ENCODE measurements around the gene ZNRF3. TPM values are rescaled to one million over a fixed set of nuclear protein-coding genes. Genes with fewer than 3 reads are reported as not detected.
"Not testable (repeated sequence)": the region's sequence is repeated elsewhere in the genome, so short reads cannot be mapped to it uniquely, and the experiment has no call there.

Gene ZNRF3
- polyA plus RNA-seq, 1 donor, result 30.5 TPM

DNA sequence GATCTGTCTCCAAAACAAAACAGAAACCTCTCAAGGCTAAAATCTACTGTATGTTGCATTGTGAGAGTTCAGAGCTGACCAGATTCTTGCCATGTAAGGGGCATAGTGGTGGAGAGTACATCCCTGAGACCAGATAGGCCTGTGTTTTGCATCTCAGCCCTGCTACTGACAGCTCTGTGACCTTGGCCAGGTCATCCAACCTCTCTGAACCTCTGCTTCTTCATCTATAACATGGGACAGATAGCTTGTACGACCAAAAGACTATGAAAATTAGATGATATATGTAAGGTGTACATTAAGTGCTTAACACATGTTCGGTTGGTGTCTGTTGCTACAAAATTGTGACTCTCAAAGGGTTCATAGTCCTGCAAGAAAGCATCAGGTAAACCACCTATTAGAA, 22.9 kb downstream of the ZNRF3 start:
- no peak for DNase-seq

- DNase-seq, result no peak
Observed at GRCh38 chr22:28907311-28908008, 24.1 kb downstream of the ZNRF3 start.

DNA sequence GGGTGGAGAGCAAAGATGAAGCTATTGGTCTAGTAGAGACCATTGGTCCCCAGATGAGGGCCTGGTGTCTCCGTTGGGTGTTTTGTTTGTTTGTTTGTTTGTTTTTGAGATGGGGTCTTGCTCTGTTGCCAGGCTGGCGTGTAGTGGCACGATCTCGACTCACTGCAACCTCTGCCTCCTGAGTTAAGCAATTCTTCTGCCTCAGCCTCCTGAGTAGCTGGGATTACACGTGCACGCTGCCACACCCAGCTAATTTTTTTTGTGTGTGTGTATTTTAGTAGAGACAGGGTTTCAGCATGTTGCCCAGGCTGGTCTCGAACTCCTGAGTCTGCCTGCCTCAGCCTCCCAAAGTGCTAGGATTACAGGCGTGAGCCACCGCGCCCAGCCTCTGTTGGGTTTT, 25.4 kb downstream of the ZNRF3 start:
- DNase-seq, result not testable (repeated sequence)

- no peak for DNase-seq
Observed at GRCh38 chr22:28909375-28909774, 26.0 kb downstream of the ZNRF3 start.

- DNase-seq, result no peak
Observed at GRCh38 chr22:28910569-28911303, 27.4 kb downstream of the ZNRF3 start.

DNA sequence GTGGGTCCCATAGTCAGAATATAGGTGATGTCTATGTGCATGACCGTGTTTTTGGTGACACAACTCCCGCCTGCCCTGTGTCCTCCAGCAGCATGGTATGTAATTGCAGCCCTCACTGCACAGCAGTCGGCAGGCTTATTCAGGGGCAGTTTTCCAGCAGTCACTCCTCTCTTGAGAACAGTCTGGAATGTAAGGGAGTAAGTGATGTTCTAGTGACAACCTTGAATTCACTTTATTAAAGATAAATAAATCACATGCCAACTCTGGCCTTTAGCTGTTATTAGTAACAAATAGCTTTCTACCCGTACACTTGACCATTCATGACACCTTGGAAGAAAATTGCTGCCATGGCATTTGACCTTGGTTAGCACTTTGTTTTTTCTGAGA, 27.9 kb downstream of the ZNRF3 start:
- DNase-seq, result no peak

- no peak for DNase-seq
Observed at GRCh38 chr22:28911777-28912669, 28.7 kb downstream of the ZNRF3 start.

- DNase-seq, result no peak
Observed at GRCh38 chr22:28914201-28914600, 30.8 kb downstream of the ZNRF3 start.

DNA sequence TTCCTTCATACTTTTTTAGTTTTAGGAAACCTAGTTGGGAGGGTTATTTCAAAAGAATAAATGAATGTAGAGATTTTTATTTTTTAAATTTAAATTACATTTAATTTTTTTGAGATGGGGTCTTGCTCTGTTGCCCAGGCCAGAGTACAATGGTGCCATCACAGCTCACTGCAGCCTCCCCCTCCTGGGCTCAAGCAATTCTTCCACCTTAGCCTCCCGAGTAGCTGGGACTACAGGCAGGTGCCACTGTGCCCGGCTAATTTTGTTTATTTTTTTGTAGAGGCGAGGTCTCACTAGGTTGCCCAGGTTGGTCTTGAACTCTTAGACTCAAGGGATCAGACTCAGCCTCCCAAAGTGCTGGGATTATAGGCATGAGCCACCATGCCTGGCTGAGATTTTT, 32.6 kb downstream of the ZNRF3 start:
- no peak for DNase-seq

GRCh38 chr22:28917747-28918549, 34.6 kb downstream of the ZNRF3 start:
- DNase-seq, result peak; percentile 93

DNA sequence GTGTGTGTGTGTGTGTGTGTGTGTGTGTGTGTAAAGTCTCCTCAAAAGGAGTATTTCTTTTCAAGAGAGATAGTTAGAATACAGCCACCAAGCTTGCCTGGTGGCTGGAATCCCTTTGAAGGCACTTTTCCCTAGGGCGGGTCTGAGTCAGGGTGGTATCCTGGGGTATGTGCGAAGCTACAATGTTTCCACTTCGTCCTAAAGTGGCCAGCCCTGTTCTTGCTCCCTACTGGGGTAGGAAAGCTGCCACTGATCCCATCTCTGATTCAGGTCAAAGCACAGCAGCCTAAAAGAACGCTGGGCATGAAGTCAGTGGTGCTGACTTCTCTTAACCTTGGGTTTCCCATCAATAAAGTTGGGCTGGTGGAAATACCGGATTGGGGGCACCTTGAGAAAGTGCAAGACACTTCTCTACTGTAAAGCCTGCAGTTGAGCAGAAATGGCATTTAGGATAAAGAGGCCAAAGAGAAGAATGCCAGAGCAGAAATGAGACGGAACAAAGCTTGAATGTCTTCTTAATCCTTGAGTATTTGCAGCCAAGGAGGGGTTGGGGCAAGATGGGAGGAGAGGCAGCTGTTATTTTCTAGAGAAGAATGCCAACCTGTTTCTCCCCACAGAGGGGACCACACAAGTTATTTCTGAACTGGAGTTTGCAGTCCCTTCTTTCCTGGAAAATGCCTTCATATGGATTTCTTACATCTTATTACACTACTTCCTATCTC, 35.3 kb downstream of the ZNRF3 start:
- no peak for DNase-seq

GRCh38 chr22:28920757-28921584, 37.6 kb downstream of the ZNRF3 start:
- no peak for DNase-seq

DNA sequence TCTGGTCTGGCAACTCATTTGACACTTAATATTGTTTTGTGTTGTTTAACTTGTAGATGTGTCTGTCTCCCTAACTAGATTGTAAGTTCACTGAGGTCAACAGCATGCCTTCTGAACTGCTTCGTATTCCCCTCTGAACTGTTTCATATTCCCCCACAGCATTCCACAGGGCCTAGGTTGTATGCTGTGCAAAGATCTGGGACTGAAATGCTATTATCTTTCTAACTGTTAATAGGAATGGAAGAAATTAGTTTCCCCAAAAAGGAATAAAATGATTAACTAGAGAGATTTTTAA, 38.2 kb downstream of the ZNRF3 start:
- no peak for DNase-seq

DNA sequence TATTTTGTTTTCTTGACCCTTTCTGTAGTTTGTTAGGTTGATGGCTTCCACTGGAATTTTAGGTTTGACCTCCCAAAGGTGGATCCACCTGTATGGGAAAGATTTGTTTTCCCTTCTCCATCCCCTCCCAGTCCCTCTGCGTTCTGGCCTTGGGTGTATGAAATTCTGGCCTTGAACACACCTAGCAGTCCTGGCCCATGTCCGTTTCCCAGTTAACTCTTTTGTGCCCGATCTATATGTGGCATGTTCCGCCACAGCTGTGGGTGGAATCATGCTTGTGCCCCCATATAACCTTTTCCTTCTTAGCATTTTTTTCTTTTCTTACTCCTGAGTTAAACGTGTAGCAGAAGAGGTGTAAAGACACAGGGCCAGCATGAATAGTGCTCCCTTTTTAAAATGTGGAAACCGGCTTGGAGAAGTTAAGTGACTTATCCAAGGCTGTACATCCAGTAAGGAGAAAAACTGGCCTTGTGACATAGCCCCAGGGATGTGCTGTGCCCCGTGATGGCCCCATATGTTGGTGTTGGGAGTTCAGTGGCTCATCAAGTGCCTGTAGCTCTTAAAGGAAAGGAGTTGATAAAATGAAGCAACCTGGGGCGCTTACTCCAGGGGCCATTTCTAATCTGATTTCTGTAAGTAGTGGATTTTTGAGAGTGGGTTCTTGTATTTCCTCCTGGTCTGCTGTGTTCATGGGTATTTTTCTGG, 39.3 kb downstream of the ZNRF3 start:
- DNase-seq, result no peak

DNA sequence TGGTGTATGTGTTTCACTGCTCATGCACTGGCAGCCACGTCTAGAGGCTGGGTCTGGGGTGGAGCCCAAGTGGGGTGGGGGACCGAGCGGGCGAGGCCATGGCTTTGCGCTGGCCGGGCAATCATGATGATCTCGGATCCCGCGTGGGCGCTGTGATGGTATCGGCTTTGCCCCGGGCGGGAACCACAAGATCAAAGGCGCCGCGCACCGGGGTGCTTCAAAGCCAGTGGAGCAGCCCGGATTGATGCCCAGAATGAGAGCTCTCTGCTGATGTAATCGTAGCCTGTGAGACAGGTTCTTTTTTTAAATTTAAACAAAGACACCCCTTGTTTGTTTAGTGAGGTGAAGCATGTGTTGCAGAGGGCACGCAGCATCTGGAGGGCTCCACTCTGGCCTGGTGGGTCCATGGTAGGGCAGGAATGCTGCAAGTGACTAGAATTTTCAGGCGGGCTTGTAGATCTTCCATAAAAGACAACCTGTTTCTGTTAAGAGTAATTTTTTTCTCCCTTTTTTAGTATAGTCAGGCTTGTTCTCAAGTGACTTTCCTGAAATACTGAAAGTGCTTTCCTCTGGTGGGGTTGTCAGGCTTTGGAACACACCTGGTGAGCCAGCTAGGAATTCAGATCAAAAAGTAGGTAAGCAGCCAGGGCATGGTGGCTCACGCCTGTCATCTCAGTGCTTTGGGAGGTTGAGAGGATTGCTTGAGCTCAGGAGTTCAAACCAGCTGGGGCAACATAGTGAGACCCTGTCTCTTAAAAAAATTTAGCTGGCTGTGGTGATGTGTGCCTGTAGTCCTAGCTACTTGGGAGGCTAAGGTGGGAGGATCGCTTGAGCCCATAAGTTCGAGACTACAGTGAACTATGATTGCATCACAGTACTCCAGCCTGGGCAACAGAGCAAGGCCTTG, 40.7 kb downstream of the ZNRF3 start:
- DNase-seq, result no peak

- no peak for DNase-seq
Observed at GRCh38 chr22:28925916-28926315, 42.5 kb downstream of the ZNRF3 start.

GRCh38 chr22:28927630-28928029, 44.3 kb downstream of the ZNRF3 start:
- no peak for DNase-seq

DNA sequence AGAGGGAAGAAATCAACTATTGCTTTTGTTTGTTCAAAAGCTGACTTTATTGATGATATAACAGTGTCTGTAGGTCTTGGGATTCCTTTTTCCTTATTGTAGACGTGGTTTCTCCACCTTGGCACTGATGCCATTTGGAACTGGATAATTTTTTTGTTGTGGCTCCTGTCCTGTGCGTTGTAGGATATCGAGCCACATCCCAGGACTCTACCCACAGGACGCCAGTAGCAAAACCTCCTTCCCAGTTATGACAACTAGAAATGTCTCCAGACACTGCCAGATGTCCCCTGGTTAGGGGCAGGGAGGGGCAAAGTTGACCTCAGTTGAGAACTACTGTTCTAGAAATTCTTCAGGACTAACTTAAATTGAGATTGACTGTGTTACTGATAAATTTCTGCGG, 45.8 kb downstream of the ZNRF3 start:
- DNase-seq, result no peak

All from left kidney (tissue), 2 donors.